Keratinocyte (primary cell): ENCODE results near the gene IQCK. TPM values are rescaled to one million over a fixed set of nuclear protein-coding genes. Genes with fewer than 3 reads are reported as not detected.

Source experiments
- DNase-seq: peaks from one replicate; pipeline ENCODE4 v3.0.0-alpha.2; 2011; ENCODE audit warnings: low read depth, missing footprints, low spot score
- FAIRE-seq: peaks from 2 replicates; lab custom pipeline; 2011; peaks lifted over from hg19 to GRCh38; lab: Jason Lieb, UNC
- H2AFZ ChIP-seq: 2 replicates; pipeline ENCODE4 v1.6.0; 2012; ENCODE audit warnings: low read length, control low read depth, inconsistent platforms; ENCODE audit not compliant: control insufficient read depth
- H3K27ac ChIP-seq: 2 replicates; pipeline ENCODE4 v1.5.1; 2011; ENCODE audit warnings: low read length; ENCODE audit not compliant: control insufficient read depth, insufficient read depth
- H3K27me3 ChIP-seq: 3 replicates; pipeline ENCODE4 v1.6.0; 2011; ENCODE audit warnings: low read length; ENCODE audit not compliant: control insufficient read depth, insufficient read depth; ENCODE audit errors: extremely low read depth
- H3K36me3 ChIP-seq, 2 experiments: 2 replicates in 1 of 2; 3 replicates in 1 of 2; pipeline ENCODE4 v1.5.1; 2011; ENCODE audit warnings: low read length in 2 of 2, mild to moderate bottlenecking in 1 of 2; ENCODE audit not compliant: control insufficient read depth in 2 of 2, insufficient read depth in 2 of 2; ENCODE audit errors: extremely low read depth in 1 of 2
- H3K4me1 ChIP-seq: 3 replicates; pipeline ENCODE4 v1.5.1; 2011; ENCODE audit warnings: low read length; ENCODE audit not compliant: control insufficient read depth, insufficient read depth; ENCODE audit errors: extremely low read depth
- H3K4me2 ChIP-seq: 3 replicates; pipeline ENCODE4 v1.6.0; 2011; ENCODE audit warnings: low read depth, low read length; ENCODE audit not compliant: control insufficient read depth, insufficient read depth; ENCODE audit errors: extremely low read depth
- H3K4me3 ChIP-seq, 3 experiments: fragments of 200-600 bp in 1 of 3; sonication (generic) in 1 of 3; 2 replicates in 2 of 3; 3 replicates in 1 of 3; pipeline ENCODE4 v1.5.1; 2011 to 2016; ENCODE audit warnings: low read length in 3 of 3, mild to moderate bottlenecking in 3 of 3, control low read depth in 2 of 3, inconsistent platforms in 1 of 3, low read depth in 1 of 3, mixed read lengths in 1 of 3, mixed run types in 1 of 3, moderate library complexity in 1 of 3; ENCODE audit not compliant: control insufficient read depth in 2 of 3, insufficient read depth in 2 of 3; ENCODE audit errors: extremely low read depth in 1 of 3
- H3K79me2 ChIP-seq: 2 replicates; pipeline ENCODE4 v1.6.0; 2012; ENCODE audit warnings: low read length; ENCODE audit not compliant: control insufficient read depth, insufficient read depth
- H3K9ac ChIP-seq: 3 replicates; pipeline ENCODE4 v1.6.0; 2011; ENCODE audit warnings: low read length; ENCODE audit not compliant: control insufficient read depth, insufficient read depth; ENCODE audit errors: extremely low read depth
- H3K9me1 ChIP-seq: 3 replicates; pipeline ENCODE4 v1.6.0; 2011; ENCODE audit warnings: low read length; ENCODE audit not compliant: control insufficient read depth, insufficient read depth; ENCODE audit errors: extremely low read depth
- H3K9me3 ChIP-seq: 2 replicates; pipeline ENCODE4 v1.5.1; 2012; ENCODE audit warnings: low read depth, low read length; ENCODE audit not compliant: control insufficient read depth
- H4K20me1 ChIP-seq: 3 replicates; pipeline ENCODE4 v1.6.0; 2011; ENCODE audit warnings: low read length; ENCODE audit not compliant: control insufficient read depth, insufficient read depth; ENCODE audit errors: extremely low read depth
- EZH2 ChIP-seq: IDR thresholded peaks from one replicate; pipeline ENCODE4 v1.6.1; 2012; ENCODE audit warnings: inconsistent platforms, mild to moderate bottlenecking, low read length, moderate library complexity
- dilution Hi-C: fragments of 300-500 bp; cut with MboI; formaldehyde crosslinking; loops from one replicate; pipeline ENCODE4 v1.7.0; 2020; ENCODE audit warnings: low sequenced_read_pairs; ENCODE audit not compliant: extremely low pct_ligation_motif_present
- polyA plus RNA-seq, 5 experiments: library from polyadenylated mRNA; depleted of rRNA in 3 of 5; stranded (reverse) in 3 of 5; stranded (forward) in 1 of 5; unstranded in 1 of 5; fragments of >200 nt; gene quantifications; 1 replicate in 1 of 5; 2 replicates in 3 of 5; 3 replicates in 1 of 5; pipeline versions ENCODE4 v1.2.1 to v1.2.3, GENCODE V29; 2011 to 2012; ENCODE audit warnings: missing spikeins in 2 of 5, low read depth in 1 of 5, low replicate concordance in 1 of 5
- TF ChIP-seq, protein P1 (sequence below), 3 experiments: IDR thresholded peaks in 1 of 3; conservative IDR thresholded peaks in 1 of 3; optimal IDR thresholded peaks in 1 of 3; 2 replicates in 2 of 3; 3 replicates in 1 of 3; pipeline versions ENCODE3 to v1.5.1; 2011; ENCODE audit warnings: low read length in 3 of 3, mild to moderate bottlenecking in 3 of 3, moderate library complexity in 2 of 3, control low read depth in 1 of 3, inconsistent platforms in 1 of 3; ENCODE audit not compliant: insufficient read depth in 2 of 3; ENCODE audit errors: extremely low read depth in 1 of 3

The IQCK gene
- polyA plus RNA-seq, 1 donor (not counting 4 experiments of a cell fraction or from before 2014, with no cell fraction given) = 9.7 TPM

DNA sequence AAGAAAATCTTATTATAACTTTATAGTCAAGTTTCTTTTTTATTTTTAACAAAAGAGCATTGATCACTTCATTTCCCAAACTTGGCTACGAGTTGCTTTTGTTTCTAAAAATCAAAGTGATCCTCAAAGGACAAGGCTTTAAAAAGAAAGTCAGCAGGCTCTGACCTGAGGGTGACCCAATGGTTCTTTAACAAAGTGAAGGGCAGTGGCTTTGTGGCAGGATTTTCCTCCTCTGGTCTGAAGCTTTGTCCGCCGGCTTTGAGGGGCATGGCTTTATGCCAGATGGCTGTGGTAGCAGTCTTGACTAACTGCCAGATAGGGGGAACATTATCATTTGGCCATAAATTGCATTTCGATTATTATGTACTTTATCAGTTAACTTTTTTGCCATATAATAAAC, 28.5 kb downstream of the IQCK start:
- Histone ChIP-seq H3K4me2 (no peak overlapping the region), H3K4me1 (no peaks in the 10 kb centered on the region), H3K27ac (no peak overlapping the region), H3K27me3 (no peaks in the 10 kb centered on the region), H3K36me3 (no peaks in the 10 kb centered on the region), H3K79me2 (no peaks in the 10 kb centered on the region), H2AFZ (no peak overlapping the region), H3K9me1 (no peaks in the 10 kb centered on the region), H4K20me1 (no peaks in the 10 kb centered on the region), H3K4me3 (no peak overlapping the region), H3K9ac (no peak overlapping the region), H3K9me3 (no peaks in the 10 kb centered on the region)
- FAIRE-seq = no peak
- no peak for DNase-seq
- TF ChIP-seq, protein P1, sequence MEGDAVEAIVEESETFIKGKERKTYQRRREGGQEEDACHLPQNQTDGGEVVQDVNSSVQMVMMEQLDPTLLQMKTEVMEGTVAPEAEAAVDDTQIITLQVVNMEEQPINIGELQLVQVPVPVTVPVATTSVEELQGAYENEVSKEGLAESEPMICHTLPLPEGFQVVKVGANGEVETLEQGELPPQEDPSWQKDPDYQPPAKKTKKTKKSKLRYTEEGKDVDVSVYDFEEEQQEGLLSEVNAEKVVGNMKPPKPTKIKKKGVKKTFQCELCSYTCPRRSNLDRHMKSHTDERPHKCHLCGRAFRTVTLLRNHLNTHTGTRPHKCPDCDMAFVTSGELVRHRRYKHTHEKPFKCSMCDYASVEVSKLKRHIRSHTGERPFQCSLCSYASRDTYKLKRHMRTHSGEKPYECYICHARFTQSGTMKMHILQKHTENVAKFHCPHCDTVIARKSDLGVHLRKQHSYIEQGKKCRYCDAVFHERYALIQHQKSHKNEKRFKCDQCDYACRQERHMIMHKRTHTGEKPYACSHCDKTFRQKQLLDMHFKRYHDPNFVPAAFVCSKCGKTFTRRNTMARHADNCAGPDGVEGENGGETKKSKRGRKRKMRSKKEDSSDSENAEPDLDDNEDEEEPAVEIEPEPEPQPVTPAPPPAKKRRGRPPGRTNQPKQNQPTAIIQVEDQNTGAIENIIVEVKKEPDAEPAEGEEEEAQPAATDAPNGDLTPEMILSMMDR (optimal IDR thresholded peaks at IDR 0.05 in 1 of 3, IDR thresholded peaks at IDR 0.05 in 1 of 3, conservative IDR thresholded peaks at IDR 0.05 in 1 of 3; ENCODE audit: extremely low read depth in 1 of 3, insufficient read depth in 2 of 3, low read length in 3 of 3) = no peak
- no peak for TF ChIP-seq EZH2
- dilution Hi-C loops = no loop called here

DNA sequence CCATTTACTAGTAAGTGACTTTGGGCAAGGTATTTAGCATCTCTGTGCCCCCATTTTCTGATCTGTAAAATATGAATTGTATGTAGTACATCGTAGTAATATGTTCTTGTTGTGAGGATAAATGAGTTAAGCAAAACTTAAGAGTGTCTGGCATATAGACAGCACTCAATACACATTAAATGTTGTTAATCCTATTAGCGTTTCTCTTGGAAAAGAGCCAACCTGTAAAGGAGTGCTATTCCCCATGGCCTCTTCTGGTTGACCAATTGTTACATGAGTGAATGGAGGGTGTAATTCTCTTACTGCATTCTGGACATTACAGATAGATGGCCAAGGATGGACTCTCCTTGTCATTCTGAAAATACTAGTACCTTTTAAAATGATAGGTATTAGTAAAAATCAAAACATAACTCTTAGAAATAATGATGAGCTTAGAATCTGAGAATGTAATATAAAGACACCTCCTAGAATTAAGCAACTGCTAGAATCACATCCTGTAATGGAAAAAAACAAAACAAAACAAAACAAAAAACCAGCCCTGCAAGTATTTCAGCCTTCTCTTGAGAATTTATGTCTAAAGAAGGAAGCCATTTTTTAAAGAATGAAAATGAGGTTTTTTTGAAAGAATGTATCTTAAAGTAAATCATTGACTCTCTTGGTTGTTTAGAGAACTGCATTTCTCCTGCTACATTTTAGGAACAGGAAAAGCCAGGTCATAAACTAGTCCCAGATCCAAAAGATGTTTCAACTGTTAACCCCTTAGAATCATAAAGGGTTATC, 30.5 kb downstream of the IQCK start:
- dilution Hi-C loops = no loop called here
- DNase-seq = no peak

More for the DNA sequence above, 30.5 kb downstream of the IQCK start:
- Histone ChIP-seq H3K4me1 (no peaks in the 10 kb centered on the region), H3K4me2 (no peak overlapping the region), H2AFZ (no peak overlapping the region), H3K9me1 (no peaks in the 10 kb centered on the region), H3K9me3 (no peaks in the 10 kb centered on the region), H3K27me3 (no peaks in the 10 kb centered on the region), H3K9ac (no peak overlapping the region), H3K4me3 (no peak overlapping the region), H3K36me3 (no peaks in the 10 kb centered on the region), H3K79me2 (no peaks in the 10 kb centered on the region), H4K20me1 (no peaks in the 10 kb centered on the region), H3K27ac (no peak overlapping the region)
- no peak for FAIRE-seq
- no peak for TF ChIP-seq EZH2
- TF ChIP-seq, protein P1 (optimal IDR thresholded peaks at IDR 0.05 in 1 of 3, IDR thresholded peaks at IDR 0.05 in 1 of 3, conservative IDR thresholded peaks at IDR 0.05 in 1 of 3; ENCODE audit: extremely low read depth in 1 of 3, insufficient read depth in 2 of 3, low read length in 3 of 3) = no peak
